KOPT-K1 (cell line): Measurements from ENCODE around the gene XPC.
"Not testable (repeated sequence)": the region's sequence is repeated elsewhere in the genome, so short reads cannot be mapped to it uniquely, and the experiment has no call there.

Experiments used
- H3K27ac ChIP-seq: fragments of 200-600 bp; sonication (generic); 2 replicates; pipeline ENCODE4 v1.5.1; 2016; ENCODE audit warnings: antibody characterized with exemption, mild to moderate bottlenecking, low read depth, low read length; ENCODE audit not compliant: poor library complexity, severe bottlenecking
- H3K36me3 ChIP-seq: fragments of 200-600 bp; sonication (generic); 2 replicates; pipeline ENCODE4 v1.5.1; 2017; ENCODE audit warnings: antibody characterized with exemption, mild to moderate bottlenecking, low read length, moderate library complexity; ENCODE audit not compliant: insufficient read depth
- H3K9me3 ChIP-seq: fragments of 200-600 bp; sonication (generic); 2 replicates; pipeline ENCODE4 v1.5.1; 2017; ENCODE audit warnings: antibody characterized with exemption, low read length, mild to moderate bottlenecking; ENCODE audit not compliant: insufficient read depth, poor library complexity, severe bottlenecking

The XPC gene

DNA sequence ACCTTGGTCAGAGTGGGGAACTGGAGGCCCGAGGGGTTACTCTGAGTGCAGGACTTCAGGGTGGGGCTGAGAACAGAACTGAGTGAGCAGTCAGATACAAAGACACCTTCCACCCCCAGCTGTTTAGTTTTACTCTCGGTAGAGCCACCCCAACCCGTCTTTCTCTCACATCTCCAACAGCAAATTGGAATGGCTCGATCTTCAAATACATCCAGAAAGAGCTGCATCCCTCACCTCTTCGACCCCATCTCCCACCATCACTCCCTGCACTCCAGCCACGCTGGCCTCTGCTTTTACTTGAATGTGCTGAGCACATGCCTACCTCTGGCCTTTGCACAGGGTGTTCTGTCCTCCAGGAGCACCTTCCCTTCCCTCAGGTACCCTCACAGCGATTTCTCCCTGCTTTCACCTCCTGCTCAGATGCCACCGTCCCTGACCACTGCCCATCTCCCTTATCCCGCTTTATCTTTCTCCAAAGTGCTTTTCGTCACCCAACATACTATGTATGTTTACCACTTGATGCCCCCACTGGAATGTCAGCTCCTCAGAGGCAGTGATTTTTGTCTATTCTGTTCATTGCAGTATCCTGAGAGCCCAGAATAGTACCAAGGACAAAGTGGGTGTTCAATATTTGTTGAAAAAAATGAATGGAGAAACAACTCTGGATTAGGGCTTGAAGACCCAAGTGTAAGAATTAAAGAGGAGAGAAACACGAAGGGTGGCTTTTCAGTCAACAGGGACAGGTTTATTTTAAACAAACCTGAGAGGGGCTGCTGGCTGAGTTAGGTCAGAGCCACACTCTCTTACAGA lies 58.1 kb downstream of the XPC start:
- H3K36me3 ChIP-seq = peaks cover 67% of the 10 kb centered on the region
- H3K27ac ChIP-seq = no peak overlapping the region
- no peaks in the 10 kb centered on the region for H3K9me3 ChIP-seq

DNA sequence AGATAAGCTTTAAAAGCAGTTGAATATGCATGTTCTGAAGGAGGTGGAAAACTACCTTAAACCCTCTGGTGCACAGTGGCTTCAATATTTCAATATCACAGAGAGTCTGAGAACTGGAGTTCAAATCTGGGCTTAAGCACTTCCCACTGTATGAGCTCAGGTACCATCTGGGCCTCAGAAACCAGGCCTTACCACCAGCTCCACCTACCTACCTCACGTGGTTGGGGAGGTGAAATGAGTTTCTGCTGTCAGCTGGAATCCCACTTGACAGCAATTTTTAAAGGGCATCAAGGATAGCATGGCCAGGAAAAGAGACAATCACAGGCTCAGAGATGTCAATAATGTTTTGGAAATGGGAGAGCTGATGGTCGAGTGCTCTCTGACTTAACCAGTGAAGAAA lies 58.8 kb downstream of the XPC start:
- Histone ChIP-seq H3K36me3 (peaks cover 74% of the 10 kb centered on the region), H3K9me3 (no peaks in the 10 kb centered on the region), H3K27ac (no peak overlapping the region)

DNA sequence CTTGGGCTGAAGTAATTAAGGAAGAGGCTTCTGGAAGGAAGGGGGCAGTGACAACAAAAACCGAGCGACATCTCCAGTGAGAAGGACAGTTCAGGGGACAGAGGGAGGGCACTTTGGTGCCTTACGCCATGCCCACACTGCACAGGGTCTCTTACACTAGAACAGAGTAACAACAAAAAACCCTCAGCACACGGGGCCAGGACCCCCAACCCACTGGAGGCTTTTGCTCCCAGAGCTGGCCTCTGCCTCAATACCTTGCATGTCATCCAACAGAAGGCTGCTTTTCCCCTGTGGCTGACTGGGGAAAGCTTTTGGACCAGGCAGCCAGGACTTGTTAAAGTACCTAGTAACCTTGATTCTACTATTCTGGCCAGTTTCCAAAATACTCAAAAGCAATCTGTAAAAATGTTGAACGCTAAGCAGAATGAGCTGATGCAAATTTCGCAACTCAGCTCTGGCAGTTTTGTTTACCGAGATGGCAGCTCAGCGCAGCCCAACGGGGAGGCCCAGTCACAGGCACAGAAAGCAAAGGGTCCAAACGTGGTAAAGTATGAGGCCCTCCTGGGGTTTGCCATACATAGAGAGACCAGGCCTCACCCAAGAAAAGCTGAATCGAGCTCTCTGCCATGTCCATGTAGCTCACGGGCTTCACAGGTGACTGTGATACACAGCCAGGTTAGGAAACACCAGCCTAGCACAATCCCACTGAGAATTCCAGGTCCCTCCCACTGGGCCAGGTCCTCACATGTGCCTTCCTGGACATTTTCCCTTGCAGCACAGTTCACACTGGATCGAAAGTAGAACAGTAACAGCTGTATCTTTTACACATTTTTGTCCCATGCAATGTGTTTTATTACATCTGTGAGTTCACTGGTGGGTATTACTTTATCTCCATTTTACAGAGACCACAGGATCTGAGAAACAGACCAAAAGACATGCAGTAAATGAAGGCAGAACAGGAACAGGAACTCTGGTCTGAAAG lies 59.7 kb downstream of the XPC start:
- H3K27ac ChIP-seq = no peak overlapping the region

DNA sequence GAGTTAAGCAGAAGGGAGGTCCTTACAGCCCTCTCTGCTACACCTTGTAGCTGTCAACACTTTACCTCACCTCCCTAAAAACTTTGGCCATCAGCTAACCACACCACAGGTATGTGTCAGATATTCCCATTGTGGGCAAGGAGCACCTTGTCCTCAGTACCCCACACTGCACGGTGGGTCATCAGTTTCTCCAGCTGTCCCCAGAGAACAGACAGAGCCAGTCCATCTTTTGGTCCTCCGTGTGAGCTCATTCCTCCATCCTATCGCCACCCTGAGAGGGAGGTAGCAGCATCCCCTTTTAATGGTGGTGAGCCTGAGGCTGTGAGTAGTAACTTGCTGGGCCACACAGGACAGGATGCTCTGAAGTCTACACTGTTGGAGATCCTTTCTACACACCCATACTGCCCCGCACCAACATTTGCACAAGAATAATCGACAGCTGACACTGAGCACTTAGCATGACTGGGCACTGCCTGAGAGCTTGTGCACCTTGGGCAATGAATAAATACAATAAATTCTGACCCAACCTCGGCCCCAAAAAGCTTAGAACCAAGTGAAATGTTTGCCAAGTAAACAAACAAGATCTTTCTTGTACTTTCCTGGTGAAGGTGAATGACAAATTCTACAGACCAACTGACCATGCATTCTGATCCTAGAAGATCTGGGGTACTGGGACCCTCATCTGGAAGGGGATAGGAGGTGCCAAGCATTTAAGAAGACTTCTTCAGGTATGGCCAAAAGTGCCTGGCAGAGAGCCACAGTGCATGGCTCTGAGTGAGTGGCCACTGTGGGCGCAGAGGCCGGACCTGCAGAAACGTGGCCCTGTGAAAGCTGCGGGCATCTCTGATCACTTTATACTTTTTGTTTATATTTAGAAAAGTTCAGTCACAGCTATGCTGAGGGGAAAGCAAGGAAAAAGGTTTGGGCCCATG lies 60.7 kb downstream of the XPC start:
- no peaks in the 10 kb centered on the region for H3K9me3 ChIP-seq
- peaks cover 93% of the 10 kb centered on the region for H3K36me3 ChIP-seq
- H3K27ac ChIP-seq = no peak overlapping the region

More for the DNA sequence above, 59.7 kb downstream of the XPC start:
- Histone ChIP-seq H3K36me3 (peaks cover 83% of the 10 kb centered on the region), H3K9me3 (no peaks in the 10 kb centered on the region)

DNA sequence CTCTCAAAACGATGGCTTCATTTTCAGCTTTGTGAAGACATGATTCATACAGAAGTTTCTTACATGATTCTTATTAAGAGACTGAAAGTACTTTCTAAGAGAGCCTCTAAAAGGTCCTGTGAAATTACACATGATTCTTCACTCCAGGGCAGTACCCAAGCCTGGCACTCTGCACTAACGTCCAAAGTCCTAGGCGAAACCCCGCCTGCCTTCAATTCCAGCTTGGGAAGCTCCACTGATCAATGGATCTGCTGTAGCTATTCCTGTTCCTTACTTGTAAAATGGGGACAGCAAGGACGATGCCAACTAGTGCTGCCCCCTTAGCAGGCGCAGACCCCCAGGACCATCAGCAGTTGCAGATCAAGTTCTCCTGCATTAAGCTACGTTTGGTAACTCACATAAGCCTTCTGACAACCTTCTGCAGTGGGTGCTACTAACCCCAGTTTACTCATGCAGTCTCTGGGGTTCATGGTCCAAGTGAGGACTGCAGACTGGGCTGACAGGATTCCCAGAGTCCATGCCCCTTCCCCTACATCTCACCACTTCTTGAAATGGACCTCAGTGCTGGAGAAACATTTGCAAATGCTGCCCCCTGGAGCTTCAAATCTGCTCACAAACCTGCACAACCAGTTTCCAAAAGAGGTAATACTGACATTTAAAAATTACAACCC lies 64.3 kb downstream of the XPC start:
- peaks cover 85% of the 10 kb centered on the region for H3K36me3 ChIP-seq
- no peaks in the 10 kb centered on the region for H3K9me3 ChIP-seq
- no peak overlapping the region for H3K27ac ChIP-seq

DNA sequence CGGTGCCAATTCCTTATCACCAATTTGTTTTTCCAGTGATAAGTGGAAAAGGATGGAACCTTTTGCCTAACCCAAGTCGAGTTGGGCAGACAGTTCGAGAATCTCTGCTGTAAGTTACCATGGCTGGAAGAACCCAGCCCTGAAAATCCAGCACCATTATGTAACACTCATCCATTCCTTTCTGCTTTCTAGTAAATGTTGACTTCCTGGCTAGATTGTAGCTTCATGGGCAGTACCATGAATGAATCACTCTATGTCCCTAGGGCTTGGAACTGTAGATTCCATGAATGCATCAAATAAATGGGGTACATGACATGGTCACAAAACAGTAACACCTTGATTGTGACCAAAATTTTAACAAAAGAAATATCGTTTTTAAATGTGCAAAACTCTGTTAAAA lies 67.7 kb downstream of the XPC start:
- Histone ChIP-seq H3K27ac (no peak overlapping the region), H3K36me3 (peaks cover 52% of the 10 kb centered on the region), H3K9me3 (no peaks in the 10 kb centered on the region)

DNA sequence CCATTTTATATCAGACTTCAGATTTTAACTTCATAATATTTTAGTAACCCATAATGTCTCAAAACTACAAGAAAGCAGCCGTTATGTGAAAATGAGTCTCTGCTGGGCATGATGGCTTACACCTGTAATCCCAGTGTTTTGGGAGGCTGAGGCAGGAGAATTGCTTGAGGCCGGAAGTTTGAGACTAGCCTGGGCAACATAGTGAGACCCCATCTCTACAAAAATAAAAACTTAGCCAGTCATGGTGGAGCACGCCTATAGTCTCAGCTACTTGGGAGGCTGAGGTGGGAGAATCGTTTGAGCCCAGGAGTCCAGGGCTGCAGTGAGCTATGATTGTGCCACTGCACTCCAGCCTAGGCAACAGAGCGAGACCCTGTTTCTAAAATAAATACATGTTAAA lies 68.6 kb downstream of the XPC start:
- H3K27ac ChIP-seq, H3K9me3 ChIP-seq: not testable (repeated sequence)
- peaks cover 43% of the 10 kb centered on the region for H3K36me3 ChIP-seq

DNA sequence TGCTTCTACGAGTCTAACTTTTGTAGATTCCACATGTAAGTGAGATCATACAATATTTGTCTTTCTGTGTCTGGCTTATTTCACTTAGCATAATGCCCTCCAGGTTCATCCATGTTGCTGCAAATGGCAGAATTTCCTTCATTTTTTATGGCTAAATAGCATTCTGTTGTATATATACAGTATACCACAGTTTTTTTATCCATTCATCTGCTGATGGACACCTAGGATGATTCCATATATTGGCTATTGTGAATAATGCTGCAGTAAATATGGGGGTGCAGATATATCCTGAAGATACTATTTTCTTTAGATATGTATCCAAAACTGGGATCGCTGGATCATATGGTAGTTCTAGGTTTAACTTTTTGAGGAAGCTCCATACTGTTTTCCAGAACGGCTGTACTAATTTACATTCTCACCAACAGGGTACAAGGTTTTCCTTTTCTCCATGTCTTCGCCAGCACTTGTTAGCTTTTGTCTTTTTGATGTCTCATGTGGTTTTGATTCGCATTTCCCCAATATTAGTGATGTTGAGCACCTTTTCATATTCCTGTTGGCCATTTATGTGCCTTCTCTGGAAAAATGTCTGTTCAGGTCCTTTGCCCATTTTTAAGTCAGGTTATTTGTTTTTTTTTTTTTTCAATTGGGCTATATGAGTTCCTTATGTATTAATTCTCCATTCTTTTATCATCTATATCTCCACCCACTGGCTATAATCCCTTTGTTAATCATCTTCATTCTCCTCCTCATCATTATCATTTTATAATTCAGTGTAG lies 80.6 kb downstream of the XPC start:
- Histone ChIP-seq H3K9me3 (peaks cover 10% of the 10 kb centered on the region), H3K27ac (no peak overlapping the region), H3K36me3 (no peaks in the 10 kb centered on the region)

DNA sequence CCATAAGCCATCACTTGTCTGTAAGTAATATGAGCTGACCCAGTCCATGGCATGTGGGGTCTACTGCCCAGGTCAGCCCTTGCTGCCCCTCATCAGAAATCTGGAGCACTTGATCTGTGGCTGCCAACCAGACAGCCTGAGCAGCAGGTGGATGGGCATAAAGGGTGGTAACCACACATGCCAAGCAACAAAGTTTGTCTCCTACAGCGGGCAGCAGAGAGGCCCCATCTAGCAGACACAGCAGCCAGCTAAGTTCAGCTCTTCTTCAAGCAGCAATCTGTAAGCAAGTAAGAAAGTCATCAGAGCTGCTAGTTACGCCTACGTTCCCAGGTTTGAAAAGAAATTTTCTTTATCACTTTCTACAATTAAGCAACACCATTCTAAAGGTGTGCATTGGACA lies 81.7 kb downstream of the XPC start:
- H3K9me3 ChIP-seq = peaks cover 10% of the 10 kb centered on the region
- no peak overlapping the region for H3K27ac ChIP-seq
- no peaks in the 10 kb centered on the region for H3K36me3 ChIP-seq
